GM12864 (cell line): ENCODE measurements around the gene SHB.
"Not testable (repeated sequence)": the region's sequence is repeated elsewhere in the genome, so short reads cannot be mapped to it uniquely, and the experiment has no call there.

ENCODE experiments used
- DNase-seq: peaks from one replicate; pipeline ENCODE4 v3.0.0-alpha.2; 2011; ENCODE audit warnings: low read depth
- H3K4me3 ChIP-seq: 2 replicates; pipeline ENCODE4 v1.5.1; 2011; ENCODE audit warnings: mild to moderate bottlenecking, low read depth, low read length, control low read depth
- TF ChIP-seq, protein P1 (sequence below): IDR thresholded peaks from 2 replicates; pipeline ENCODE4 v1.5.1; 2011; ENCODE audit warnings: low read depth, mild to moderate bottlenecking, moderate library complexity, low read length, control low read depth, inconsistent platforms; ENCODE audit errors: missing control alignments

SHB gene

DNA sequence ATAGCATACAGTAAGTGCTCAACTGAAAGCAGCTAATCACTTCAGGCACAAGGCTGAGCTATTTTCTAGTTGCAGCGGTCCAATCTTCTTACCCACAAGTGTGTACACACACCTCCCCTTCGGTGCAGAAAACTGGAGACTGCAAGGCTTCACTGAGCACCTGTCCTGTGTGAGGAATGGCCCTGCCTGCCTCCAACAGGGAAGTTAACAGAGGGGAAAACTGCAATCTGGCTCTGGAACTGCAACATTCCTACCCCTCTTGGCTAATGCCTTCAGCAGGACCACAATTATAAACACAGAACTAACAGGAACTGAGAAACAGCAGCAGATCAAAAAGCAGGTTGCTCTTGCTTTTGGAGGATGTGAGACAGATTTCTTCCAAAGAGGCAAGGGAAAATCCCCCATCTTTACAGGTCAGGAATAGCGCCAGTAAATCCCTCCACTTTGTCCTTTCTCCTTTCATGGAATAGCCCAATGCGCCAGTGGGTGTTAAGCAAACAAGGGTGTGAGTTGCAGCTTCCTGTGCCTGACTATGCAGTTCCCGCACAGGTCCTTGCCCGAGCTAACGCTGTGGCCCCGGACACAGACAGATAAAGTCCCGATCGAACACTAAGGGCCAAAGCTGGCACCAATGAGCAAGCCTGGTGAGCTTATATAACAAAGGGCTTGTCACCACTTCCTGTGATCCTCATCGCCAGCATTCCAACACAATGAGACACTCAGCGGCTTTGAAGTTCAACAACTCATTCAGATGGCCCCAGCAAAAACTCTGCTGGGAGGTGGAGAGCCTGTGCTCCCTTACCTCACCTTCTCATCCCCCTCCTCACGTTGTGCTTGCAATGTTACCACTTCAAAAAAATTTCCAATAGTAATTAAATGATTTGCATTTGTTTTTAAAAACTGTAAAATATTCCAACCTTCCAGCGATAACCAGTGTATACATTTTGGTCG is 21.5 kb downstream of the SHB start:
- TF ChIP-seq, protein P1, sequence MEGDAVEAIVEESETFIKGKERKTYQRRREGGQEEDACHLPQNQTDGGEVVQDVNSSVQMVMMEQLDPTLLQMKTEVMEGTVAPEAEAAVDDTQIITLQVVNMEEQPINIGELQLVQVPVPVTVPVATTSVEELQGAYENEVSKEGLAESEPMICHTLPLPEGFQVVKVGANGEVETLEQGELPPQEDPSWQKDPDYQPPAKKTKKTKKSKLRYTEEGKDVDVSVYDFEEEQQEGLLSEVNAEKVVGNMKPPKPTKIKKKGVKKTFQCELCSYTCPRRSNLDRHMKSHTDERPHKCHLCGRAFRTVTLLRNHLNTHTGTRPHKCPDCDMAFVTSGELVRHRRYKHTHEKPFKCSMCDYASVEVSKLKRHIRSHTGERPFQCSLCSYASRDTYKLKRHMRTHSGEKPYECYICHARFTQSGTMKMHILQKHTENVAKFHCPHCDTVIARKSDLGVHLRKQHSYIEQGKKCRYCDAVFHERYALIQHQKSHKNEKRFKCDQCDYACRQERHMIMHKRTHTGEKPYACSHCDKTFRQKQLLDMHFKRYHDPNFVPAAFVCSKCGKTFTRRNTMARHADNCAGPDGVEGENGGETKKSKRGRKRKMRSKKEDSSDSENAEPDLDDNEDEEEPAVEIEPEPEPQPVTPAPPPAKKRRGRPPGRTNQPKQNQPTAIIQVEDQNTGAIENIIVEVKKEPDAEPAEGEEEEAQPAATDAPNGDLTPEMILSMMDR = no peak
- DNase-seq = no peak
- H3K4me3 ChIP-seq = no peak overlapping the region

DNA sequence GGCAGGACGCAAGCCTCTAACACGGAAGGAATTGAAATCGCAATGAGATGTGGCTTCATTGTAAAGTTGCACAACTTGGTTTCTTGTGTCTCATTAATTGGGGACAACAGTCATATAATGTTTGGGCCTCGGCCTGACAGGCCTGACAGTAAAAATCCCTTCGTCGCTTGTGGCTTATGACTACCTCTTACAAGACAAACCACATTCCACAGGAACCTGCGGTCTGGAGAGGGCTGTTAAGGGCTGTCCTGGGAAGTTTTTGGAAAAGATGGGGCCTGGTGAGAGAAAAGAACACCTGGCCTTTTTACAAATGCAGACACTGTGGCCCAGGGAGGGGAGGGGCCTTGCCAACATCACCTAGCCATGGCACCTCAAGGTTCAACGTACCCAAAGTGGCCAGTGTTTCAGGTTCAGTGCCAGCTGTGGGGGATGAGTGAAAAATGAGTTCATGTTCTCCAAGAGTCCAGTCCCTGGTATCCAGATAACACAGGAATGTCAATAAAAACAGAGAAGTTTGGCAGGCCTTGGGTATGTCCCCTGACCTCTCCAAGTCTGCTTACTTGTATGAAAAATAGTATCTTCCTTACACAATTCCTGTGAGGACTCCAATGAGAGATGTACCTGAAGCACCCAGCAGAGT is 22.2 kb downstream of the SHB start:
- DNase-seq = no peak

DNA sequence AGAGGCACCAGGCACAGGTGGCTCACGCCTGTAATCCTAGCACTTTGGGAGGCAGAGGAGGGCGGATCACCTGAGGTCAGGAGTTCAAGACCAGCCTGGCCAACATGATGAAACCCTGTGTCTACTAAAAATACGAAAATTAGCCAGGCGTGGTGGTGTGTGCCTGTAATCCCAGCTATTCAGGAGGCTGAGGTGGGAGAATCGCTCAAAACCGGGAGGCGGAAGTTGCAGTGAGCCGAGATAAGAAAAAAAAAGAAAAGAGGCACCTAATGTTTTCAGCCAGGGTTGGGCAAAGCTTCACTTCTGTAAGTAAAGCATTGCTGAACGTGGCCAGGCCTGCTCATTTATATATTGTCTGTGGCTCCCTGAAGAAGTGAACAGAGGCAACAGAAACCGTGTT is 23.1 kb downstream of the SHB start:
- not testable (repeated sequence) for DNase-seq, H3K4me3 ChIP-seq

More for the DNA sequence above, 22.2 kb downstream of the SHB start:
- no peak overlapping the region for H3K4me3 ChIP-seq
- TF ChIP-seq, protein P1 = no peak

DNA sequence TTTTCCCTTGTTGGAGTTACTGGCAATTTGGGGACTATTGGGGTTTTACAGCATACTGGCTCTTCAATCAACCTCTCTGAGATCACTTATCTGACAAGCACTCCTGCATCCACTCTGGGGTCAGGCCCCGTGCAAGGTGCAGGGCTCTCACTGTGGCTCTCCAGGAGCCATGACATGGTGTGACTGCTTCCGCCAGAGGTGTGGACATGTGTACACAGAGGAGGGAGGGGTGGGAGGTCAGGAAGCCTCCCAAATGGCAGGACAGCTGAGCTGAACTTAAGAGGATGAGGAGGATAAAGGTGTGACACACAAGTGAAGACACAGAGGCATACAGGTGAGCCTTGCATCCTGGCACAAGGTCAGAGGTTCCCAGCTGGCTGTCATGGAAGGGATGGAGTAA is 24.3 kb downstream of the SHB start:
- TF ChIP-seq, protein P1 = no peak

DNA sequence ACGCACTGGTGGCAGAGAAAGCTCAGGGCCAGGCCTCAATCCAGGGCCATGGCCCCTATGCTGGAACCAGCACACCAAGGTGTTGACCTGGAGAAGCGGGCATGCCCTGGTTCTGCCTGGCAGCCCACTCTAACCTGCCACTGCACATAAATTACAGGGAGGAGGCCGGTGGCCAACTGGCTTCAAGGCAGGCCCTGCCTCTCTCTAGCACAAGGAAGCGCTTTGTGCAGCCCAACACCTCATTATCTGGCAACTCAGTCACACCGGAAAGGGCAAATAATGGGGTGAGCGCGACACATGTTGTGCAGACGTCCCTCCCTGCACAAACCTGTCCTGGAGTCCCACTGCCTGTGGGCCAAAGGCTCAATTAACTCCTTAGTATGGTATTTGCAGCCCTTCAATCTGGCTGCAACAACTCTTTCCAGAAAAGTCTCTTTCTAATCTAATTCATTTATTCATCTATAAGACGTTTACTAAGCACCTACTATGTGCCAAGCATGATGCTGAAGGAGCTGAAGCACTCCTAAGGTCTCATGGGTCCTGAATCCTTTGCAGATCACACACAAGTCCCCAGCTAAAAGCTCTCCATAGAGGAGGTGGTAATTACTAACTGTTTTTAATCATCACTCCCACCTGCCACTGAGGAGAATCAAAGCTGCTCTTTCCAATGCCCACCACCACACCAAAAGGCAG is 24.9 kb downstream of the SHB start:
- TF ChIP-seq, protein P1 = no peak
- H3K4me3 ChIP-seq = no peak overlapping the region
- no peak for DNase-seq

More for the DNA sequence above, 24.3 kb downstream of the SHB start:
- no peak for DNase-seq
- no peak overlapping the region for H3K4me3 ChIP-seq

DNA sequence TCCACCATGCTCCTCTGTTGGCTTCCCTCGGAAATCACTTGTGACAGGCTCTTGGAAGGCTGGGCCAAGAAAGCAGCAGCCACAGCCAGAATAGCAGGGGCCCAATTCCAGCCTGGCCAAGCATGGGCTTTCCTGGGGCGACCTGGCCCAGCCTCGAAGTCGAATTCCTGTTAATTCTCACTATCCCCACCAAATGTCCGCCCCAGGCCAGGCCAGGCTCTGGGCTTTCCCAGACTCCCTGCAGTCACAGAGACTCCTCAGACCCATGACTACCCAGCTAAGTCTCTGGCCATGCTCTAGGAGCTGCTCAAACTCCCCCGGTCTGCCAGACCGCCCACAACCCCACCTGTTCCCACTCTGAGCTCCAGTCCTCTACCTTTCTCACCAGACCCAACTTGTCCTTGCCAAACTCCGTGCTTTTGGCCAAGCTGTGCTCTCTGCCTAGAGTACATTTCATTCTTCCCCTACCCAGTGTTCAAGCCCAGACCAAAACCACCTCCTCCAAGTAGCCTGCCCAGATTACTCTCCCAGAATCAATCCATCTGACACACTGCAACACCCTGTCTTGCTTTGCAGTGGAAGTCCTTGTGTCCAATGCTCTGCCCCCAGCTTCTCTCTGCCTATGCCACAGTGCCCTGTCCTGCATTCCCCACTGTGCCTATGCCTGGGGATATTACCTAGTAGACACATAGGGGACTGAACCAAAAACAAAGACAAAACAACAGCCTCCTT is 26.2 kb downstream of the SHB start:
- DNase-seq = no peak
- no peak overlapping the region for H3K4me3 ChIP-seq
- TF ChIP-seq, protein P1 = no peak
